ENCODE results near the gene HOXA13.

DNA sequence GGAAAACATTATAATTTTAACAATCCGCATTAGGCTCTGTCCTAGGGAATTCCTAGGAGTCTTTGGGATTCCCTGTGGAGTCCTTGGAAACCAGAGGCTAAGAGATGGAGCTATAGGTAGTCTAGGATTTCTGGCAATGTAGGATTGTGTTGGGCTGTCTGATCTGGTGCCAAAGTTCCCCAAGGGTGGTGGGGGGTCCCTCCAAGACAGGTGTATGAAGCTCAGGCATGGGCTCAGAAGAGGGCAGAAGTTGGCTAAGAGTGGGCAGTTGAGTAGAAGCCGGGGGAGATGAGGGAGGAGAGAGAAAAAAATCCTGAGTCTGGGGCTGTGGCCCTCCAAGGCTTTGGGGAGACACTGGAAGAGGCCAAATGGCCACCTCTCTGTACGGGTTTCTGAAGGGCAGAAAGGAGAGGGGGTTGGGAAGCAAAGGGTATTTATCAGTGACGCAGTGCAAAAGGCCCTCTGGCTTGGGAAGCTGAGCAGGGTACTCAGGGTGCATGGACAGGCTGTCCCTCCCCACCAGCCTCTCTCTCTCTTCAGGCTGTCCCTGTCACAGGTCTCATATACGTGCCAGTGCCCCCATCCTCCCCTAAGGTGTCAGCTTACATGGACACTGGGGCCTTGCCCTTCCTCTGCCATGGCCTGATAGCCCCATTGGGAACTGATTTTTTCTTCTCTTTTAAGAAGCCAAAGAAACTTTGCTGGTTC lies 53.2 kb downstream of the HOXA13 start:
- TF ChIP-seq, protein P1, sequence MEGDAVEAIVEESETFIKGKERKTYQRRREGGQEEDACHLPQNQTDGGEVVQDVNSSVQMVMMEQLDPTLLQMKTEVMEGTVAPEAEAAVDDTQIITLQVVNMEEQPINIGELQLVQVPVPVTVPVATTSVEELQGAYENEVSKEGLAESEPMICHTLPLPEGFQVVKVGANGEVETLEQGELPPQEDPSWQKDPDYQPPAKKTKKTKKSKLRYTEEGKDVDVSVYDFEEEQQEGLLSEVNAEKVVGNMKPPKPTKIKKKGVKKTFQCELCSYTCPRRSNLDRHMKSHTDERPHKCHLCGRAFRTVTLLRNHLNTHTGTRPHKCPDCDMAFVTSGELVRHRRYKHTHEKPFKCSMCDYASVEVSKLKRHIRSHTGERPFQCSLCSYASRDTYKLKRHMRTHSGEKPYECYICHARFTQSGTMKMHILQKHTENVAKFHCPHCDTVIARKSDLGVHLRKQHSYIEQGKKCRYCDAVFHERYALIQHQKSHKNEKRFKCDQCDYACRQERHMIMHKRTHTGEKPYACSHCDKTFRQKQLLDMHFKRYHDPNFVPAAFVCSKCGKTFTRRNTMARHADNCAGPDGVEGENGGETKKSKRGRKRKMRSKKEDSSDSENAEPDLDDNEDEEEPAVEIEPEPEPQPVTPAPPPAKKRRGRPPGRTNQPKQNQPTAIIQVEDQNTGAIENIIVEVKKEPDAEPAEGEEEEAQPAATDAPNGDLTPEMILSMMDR (IDR thresholded peaks at IDR 0.05; ENCODE audit: poor library complexity), result no peak
- no peak for TF ChIP-seq EZH2 (IDR thresholded peaks at IDR 0.05; ENCODE audit: borderline replicate concordance)

Data from hepatocyte (in vitro differentiated cells).